Omental fat pad (tissue), 4 donors: ENCODE results near the gene ADCY2. TPM values are rescaled to one million over a fixed set of nuclear protein-coding genes. Genes with fewer than 3 reads are reported as not detected.

ENCODE experiments used
- ATAC-seq: fragments of 150-250 bp; one replicate; pipeline ENCODE4 v1.9.1; 2016; ENCODE audit warnings: mild to moderate bottlenecking, moderate library complexity; ENCODE audit not compliant: low FRiP score
- DNase-seq: peaks from one replicate; pipeline ENCODE4 v3.0.0-alpha.2; 2019; ENCODE audit warnings: low spot score
- total RNA-seq, 4 donors: library from RNA; depleted of rRNA; stranded (reverse); fragments of >200 nt; gene quantifications; one replicate each; pipeline ENCODE4 v1.1.0, GENCODE V29; 2016
- TF ChIP-seq, protein P1 (sequence below), 3 donors: fragments of 450-650 bp; IDR thresholded peaks; one replicate each; pipeline ENCODE4 v1.5.1; 2016 to 2017; ENCODE audit warnings: antibody characterized with exemption in 3 of 3, mild to moderate bottlenecking in 3 of 3, moderate library complexity in 2 of 3

ADCY2 gene
- total RNA-seq, 4 donors from 2014 or later, result 1.1 to 2.4 (median 1.7) TPM

DNA sequence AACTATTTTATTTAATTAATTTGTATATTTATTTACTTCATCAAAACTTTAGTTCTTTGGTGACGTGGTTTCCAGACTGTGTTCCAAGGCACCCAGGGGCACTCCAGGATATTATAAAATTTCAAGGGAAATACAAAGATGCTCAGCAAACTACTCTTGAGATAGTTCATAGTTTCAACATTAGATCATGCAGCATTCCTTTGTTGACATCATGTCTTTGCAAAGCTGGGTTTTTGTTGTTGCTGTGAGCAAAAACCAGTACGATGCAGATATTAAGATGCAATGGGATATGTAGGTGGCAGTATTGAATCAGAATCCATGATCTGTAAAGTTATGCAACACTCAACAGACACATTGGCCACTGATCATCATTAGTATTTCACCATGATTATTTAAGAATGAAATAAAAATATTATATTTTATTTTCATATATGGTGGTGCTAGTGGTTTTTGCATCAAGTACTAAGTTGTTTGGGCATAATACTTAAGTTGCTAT is 219.7 kb downstream of the ADCY2 start:
- ATAC-seq (no peak), DNase-seq (no peak)
- TF ChIP-seq, protein P1, sequence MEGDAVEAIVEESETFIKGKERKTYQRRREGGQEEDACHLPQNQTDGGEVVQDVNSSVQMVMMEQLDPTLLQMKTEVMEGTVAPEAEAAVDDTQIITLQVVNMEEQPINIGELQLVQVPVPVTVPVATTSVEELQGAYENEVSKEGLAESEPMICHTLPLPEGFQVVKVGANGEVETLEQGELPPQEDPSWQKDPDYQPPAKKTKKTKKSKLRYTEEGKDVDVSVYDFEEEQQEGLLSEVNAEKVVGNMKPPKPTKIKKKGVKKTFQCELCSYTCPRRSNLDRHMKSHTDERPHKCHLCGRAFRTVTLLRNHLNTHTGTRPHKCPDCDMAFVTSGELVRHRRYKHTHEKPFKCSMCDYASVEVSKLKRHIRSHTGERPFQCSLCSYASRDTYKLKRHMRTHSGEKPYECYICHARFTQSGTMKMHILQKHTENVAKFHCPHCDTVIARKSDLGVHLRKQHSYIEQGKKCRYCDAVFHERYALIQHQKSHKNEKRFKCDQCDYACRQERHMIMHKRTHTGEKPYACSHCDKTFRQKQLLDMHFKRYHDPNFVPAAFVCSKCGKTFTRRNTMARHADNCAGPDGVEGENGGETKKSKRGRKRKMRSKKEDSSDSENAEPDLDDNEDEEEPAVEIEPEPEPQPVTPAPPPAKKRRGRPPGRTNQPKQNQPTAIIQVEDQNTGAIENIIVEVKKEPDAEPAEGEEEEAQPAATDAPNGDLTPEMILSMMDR (IDR thresholded peaks at IDR 0.05), result no peak

DNA sequence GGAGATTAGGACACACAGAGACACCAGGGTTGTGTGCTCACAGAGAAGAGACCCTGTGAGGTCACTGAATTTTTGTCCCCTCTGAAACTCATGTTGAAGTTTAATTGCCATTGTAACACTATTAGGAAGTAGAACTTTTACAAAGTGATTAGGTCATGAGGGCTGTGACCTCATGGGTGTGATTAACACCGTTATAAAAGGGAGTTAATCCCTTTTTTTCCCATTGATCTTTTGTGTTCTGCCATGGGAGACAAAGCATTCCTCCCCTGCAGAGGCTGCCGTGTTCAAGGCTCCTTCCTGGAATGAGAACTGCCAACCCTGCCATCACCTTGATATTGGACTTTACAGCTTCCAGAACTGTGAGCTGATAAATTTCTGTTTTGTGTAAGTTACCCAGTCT is 221.0 kb downstream of the ADCY2 start:
- TF ChIP-seq, protein P1 (IDR thresholded peaks at IDR 0.05), result no peak
- DNase-seq (no peak), ATAC-seq (no peak)

DNA sequence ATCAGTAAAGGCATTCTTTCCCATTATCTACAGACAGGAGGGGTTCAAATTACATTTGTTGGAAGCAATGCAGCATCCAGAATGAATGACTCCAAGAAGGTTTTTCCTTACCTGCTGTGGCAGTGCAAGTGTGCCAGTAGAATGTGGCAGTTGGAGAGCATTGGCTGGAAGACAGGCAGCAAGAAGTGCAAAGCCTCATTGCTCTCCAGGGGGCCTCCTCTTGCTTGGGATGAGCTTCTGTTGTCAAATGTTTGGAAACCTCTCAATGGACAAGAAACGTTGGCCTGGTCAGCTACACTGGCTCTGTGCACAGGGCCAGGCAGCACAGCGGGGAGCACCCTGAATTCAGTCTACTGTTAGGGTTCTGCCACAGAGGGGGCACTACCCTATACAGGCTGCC is 226.6 kb downstream of the ADCY2 start:
- no peak for DNase-seq
- ATAC-seq, result no peak
- TF ChIP-seq, protein P1 (IDR thresholded peaks at IDR 0.05), result no peak

DNA sequence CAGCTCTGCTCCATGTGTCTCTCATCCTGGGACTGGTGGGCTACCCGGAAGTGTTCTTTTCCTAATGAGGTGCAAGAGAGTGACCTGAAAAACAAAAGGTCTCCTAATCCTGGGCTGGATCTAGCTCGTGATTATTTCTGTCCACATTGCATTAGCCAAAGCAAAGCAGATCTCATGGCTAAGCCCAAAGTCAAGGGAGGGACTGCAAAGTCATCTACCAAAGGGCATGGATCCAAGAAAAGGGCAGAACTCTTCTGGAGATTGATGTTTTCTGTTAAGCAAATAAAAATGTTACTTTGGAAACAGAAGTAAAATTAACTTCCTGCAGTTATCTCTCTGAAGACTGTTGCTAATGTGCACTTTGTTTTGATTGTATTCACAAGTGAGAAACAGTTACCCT is 229.8 kb downstream of the ADCY2 start:
- TF ChIP-seq, protein P1 (IDR thresholded peaks at IDR 0.05), result no peak
- ATAC-seq, result no peak
- no peak for DNase-seq

DNA sequence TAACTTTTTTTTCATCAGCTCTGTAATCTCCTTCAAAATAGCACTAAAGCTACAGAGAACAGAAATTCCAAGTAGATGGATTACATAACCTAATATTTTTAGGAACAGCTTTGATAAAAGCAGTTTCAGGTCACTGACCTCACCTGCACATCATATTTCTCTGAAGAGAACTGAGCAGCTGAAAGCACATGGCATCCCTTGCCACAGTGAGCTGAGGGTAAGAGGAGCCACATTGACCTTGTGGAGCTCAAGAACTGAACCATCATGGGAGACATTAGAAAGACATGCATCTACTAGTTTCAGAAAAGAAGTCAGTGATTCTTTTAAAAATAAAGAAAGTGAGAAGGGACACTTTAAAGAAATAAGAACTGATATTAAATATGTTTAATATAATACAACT is 232.3 kb downstream of the ADCY2 start:
- TF ChIP-seq, protein P1 (IDR thresholded peaks at IDR 0.05), result no peak
- ATAC-seq (no peak), DNase-seq (no peak)

DNA sequence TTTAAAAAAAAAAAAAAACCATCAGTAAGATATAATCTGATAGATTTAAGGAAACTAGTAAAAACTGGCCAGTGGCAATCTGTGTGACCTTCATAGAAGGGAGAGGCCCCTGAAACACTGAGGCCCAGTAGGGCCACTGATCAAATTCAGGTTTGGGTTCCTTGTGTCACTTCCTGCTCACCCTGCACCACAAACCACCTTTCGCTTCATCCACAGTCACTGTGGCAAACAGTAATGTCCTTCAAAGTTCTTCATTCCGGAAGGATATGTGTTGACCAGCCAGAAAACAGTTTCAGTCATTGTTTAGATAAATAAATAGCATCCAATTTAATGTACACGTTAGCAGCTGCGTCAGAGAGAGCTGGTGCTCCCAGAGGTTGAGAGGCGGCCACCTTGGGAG is 232.9 kb downstream of the ADCY2 start:
- ATAC-seq (no peak), DNase-seq (no peak)
- TF ChIP-seq, protein P1 (IDR thresholded peaks at IDR 0.05), result no peak

DNA sequence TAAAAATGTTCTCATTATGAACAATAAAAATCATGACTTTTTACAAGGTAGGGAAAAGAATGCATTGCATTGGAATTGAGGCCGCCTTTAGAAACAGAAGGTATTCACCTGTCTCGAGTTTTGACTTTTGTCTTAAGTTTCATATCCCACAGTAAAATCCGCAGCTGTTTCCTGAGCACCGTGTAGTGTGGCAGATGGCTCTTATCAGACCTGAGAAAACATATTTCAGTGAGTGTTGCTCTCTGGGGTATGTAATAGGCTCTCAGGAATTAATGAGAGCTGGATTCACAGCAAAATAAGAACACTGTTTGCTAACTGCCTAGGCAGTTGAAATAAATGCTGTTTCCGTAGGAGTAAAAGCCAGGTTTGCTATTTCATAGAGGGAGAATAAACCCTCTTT is 233.6 kb downstream of the ADCY2 start:
- TF ChIP-seq, protein P1 (IDR thresholded peaks at IDR 0.05), result no peak
- ATAC-seq (no peak), DNase-seq (no peak)
